WTC11 (cell line): ENCODE measurements around the gene NKX6-1. TPM values are rescaled to one million over a fixed set of nuclear protein-coding genes. Genes with fewer than 3 reads are reported as not detected.

Source experiments
- CBFB ChIP-seq: sonication (generic); formaldehyde crosslinking; IDR thresholded peaks from 2 replicates; pipeline ENCODE4 v1.8.1; 2022; ENCODE audit warnings: mild to moderate bottlenecking, low read depth, missing genetic modification reagents
- EMX1 ChIP-seq: fragments of 250-450 bp; sonication (Bioruptor Pico); IDR thresholded peaks from 2 replicates; pipeline ENCODE4 v1.8.0; 2021; ENCODE audit warnings: mild to moderate bottlenecking
- ESRRA ChIP-seq: sonication (generic); formaldehyde crosslinking; IDR thresholded peaks from 2 replicates; pipeline ENCODE4 v1.8.1; 2022; ENCODE audit warnings: mild to moderate bottlenecking, missing genetic modification reagents, borderline replicate concordance
- ETV6 ChIP-seq: sonication (generic); formaldehyde crosslinking; IDR thresholded peaks from 2 replicates; pipeline ENCODE4 v1.8.1; 2022; ENCODE audit warnings: mild to moderate bottlenecking, missing genetic modification reagents
- FOXP1 ChIP-seq: sonication (generic); formaldehyde crosslinking; IDR thresholded peaks from 2 replicates; pipeline ENCODE4 v1.8.0; 2022; ENCODE audit warnings: missing genetic modification reagents, mild to moderate bottlenecking, moderate library complexity, borderline replicate concordance
- GRHL2 ChIP-seq: fragments of 250-450 bp; sonication (Bioruptor Pico); IDR thresholded peaks from 2 replicates; pipeline ENCODE4 v1.8.0; 2022; ENCODE audit warnings: mild to moderate bottlenecking, moderate library complexity; ENCODE audit not compliant: insufficient replicate concordance, severe bottlenecking
- GTF2I ChIP-seq: fragments of 250-450 bp; sonication (Bioruptor Pico); conservative IDR thresholded peaks from 2 replicates; pipeline ENCODE4 v1.4.0; 2021; ENCODE audit warnings: mild to moderate bottlenecking
- KAT7 ChIP-seq: sonication (generic); formaldehyde crosslinking; IDR thresholded peaks from 2 replicates; pipeline ENCODE4 v1.8.1; 2023; ENCODE audit warnings: missing genetic modification reagents, mild to moderate bottlenecking, borderline replicate concordance
- MXD4 ChIP-seq: fragments of 250-450 bp; sonication (Bioruptor Pico); IDR thresholded peaks from 2 replicates; pipeline ENCODE4 v1.8.0; 2021; ENCODE audit warnings: mild to moderate bottlenecking, moderate library complexity, borderline replicate concordance
- NFATC4 ChIP-seq: fragments of 250-450 bp; sonication (Bioruptor Pico); IDR thresholded peaks from 2 replicates; pipeline ENCODE4 v1.9.0; 2021; ENCODE audit warnings: mild to moderate bottlenecking
- NR1H2 ChIP-seq: sonication (generic); formaldehyde crosslinking; IDR thresholded peaks from 2 replicates; pipeline ENCODE4 v1.9.0; 2021; ENCODE audit warnings: mild to moderate bottlenecking, moderate library complexity, missing genetic modification reagents
- NR3C1 ChIP-seq: sonication (generic); formaldehyde crosslinking; conservative IDR thresholded peaks from 2 replicates; pipeline ENCODE4 v1.8.1; 2023; ENCODE audit warnings: low read depth, mild to moderate bottlenecking, missing genetic modification reagents
- OVOL2 ChIP-seq: fragments of 250-450 bp; sonication (Bioruptor Pico); IDR thresholded peaks from 2 replicates; pipeline ENCODE4 v1.9.0; 2021; ENCODE audit warnings: mild to moderate bottlenecking, borderline replicate concordance
- PRRX2 ChIP-seq: fragments of 250-450 bp; sonication (Bioruptor Pico); IDR thresholded peaks from 2 replicates; pipeline ENCODE4 v1.8.0; 2021; ENCODE audit warnings: mild to moderate bottlenecking
- SMAD3 ChIP-seq: sonication (generic); formaldehyde crosslinking; IDR thresholded peaks from 2 replicates; pipeline ENCODE4 v1.8.0; 2022; ENCODE audit warnings: missing genetic modification reagents, mild to moderate bottlenecking, borderline replicate concordance
- SP1 ChIP-seq: sonication (generic); formaldehyde crosslinking; conservative IDR thresholded peaks from 2 replicates; pipeline ENCODE4 v1.8.1; 2022; ENCODE audit warnings: missing genetic modification reagents
- TP53 ChIP-seq: sonication (generic); formaldehyde crosslinking; IDR thresholded peaks from 2 replicates; pipeline ENCODE4 v1.8.1; 2023; ENCODE audit warnings: mild to moderate bottlenecking, missing genetic modification reagents
- ZNF219 ChIP-seq: sonication (generic); formaldehyde crosslinking; IDR thresholded peaks from 2 replicates; pipeline ENCODE4 v1.8.0; 2023; ENCODE audit warnings: missing genetic modification reagents, mild to moderate bottlenecking, borderline replicate concordance
- ZNF416 ChIP-seq: fragments of 250-450 bp; sonication (Bioruptor Pico); IDR thresholded peaks from 2 replicates; pipeline ENCODE4 v1.9.0; 2021; ENCODE audit warnings: mild to moderate bottlenecking, inconsistent platforms
- ZNF423 ChIP-seq: fragments of 250-450 bp; sonication (Bioruptor Pico); IDR thresholded peaks from 2 replicates; pipeline ENCODE4 v2.1.2; 2022; ENCODE audit warnings: mild to moderate bottlenecking, moderate library complexity
- ZNF671 ChIP-seq: fragments of 250-450 bp; sonication (Bioruptor Pico); IDR thresholded peaks from 2 replicates; pipeline ENCODE4 v1.8.0; 2021; ENCODE audit warnings: mild to moderate bottlenecking
- total RNA-seq: library from RNA; stranded (reverse); gene quantifications from 3 replicates; pipeline ENCODE4 v1.2.3, GENCODE V29; 2021
- TF ChIP-seq, protein P1 (sequence below): fragments of 250-450 bp; sonication (Bioruptor Pico); IDR thresholded peaks from 2 replicates; pipeline ENCODE4 v1.9.0; 2021; ENCODE audit warnings: mild to moderate bottlenecking, borderline replicate concordance
- TF ChIP-seq, protein P2 (sequence below): fragments of 250-450 bp; sonication (Bioruptor Pico); IDR thresholded peaks from 2 replicates; pipeline ENCODE4 v1.8.0; 2021; ENCODE audit warnings: mild to moderate bottlenecking
- TF ChIP-seq, protein P3 (sequence below): fragments of 250-450 bp; sonication (Bioruptor Pico); IDR thresholded peaks from 2 replicates; pipeline ENCODE4 v2.1.2; 2022; ENCODE audit warnings: mild to moderate bottlenecking, moderate library complexity
- TF ChIP-seq, protein P4 (sequence below): sonication (generic); formaldehyde crosslinking; IDR thresholded peaks from 2 replicates; pipeline ENCODE4 v1.8.1; 2023; ENCODE audit warnings: mild to moderate bottlenecking, missing genetic modification reagents, moderate library complexity
- TF ChIP-seq, protein P5 (sequence below): sonication (generic); formaldehyde crosslinking; IDR thresholded peaks from 2 replicates; pipeline ENCODE4 v1.8.1; 2023; ENCODE audit warnings: mild to moderate bottlenecking, moderate library complexity, missing genetic modification reagents
- TF ChIP-seq, protein P6 (sequence below): fragments of 250-450 bp; sonication (Bioruptor Pico); conservative IDR thresholded peaks from 2 replicates; pipeline ENCODE4 v1.9.0; 2021; ENCODE audit warnings: mild to moderate bottlenecking

The NKX6-1 gene
- total RNA-seq, 1 experiment from 2014 or later: 0.09 TPM

DNA sequence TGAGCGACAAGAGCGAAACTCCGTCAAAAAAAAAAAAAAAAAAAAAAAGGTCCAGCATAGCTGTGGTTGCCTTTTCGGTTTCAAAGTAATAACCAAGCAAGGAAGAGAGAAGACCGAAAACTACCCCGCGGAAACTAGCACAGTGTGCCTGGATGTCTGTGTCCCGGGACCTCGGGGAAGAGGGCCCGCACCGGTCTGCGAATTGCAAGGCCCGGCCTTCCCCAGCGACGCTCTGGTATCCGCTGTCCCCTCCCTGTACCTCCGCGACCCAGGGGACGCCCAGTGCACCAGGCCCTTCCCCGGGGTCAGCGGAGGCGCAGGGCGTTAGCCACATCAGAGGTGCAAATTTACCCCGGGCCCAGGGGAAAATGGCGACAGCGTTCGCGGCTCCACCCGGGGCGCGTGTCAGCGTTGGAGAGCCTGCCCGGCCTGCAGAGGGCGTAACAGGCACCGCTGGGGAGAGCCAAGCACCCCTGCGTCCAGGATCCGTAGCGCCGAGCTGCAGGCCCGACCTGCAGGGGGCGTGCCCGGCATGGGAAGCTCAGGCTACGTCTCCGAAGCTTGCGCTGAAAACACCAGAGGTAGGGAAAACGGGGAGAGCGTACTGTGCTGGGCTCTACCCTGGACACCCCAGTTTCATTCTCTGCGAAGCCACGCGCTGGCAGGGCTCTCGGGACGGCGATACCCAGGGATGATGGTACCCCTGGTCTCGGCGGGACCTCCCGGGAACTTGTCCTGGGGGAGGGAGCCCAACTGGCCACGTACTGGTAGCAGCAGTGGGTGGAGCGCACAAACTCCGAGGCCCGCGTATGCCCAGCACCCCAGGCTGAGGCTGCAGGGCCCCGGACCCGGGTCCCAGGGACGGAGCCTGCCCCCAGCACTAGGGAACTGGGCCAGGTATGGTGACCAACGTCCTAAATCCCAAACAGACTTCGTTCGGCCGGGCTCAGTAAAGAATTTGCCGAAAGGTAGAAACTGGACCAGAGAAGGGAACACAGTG, 16.2 kb downstream of the NKX6-1 start (continued):
- TF ChIP-seq, protein P1, sequence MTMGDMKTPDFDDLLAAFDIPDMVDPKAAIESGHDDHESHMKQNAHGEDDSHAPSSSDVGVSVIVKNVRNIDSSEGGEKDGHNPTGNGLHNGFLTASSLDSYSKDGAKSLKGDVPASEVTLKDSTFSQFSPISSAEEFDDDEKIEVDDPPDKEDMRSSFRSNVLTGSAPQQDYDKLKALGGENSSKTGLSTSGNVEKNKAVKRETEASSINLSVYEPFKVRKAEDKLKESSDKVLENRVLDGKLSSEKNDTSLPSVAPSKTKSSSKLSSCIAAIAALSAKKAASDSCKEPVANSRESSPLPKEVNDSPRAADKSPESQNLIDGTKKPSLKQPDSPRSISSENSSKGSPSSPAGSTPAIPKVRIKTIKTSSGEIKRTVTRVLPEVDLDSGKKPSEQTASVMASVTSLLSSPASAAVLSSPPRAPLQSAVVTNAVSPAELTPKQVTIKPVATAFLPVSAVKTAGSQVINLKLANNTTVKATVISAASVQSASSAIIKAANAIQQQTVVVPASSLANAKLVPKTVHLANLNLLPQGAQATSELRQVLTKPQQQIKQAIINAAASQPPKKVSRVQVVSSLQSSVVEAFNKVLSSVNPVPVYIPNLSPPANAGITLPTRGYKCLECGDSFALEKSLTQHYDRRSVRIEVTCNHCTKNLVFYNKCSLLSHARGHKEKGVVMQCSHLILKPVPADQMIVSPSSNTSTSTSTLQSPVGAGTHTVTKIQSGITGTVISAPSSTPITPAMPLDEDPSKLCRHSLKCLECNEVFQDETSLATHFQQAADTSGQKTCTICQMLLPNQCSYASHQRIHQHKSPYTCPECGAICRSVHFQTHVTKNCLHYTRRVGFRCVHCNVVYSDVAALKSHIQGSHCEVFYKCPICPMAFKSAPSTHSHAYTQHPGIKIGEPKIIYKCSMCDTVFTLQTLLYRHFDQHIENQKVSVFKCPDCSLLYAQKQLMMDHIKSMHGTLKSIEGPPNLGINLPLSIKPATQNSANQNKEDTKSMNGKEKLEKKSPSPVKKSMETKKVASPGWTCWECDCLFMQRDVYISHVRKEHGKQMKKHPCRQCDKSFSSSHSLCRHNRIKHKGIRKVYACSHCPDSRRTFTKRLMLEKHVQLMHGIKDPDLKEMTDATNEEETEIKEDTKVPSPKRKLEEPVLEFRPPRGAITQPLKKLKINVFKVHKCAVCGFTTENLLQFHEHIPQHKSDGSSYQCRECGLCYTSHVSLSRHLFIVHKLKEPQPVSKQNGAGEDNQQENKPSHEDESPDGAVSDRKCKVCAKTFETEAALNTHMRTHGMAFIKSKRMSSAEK (CRISPR knock-in tag): peak; percentile 95
- TF ChIP-seq PRRX2 (CRISPR knock-in tag) (peak; percentile 98), EMX1 (CRISPR knock-in tag) (peak; percentile 97), MXD4 (peak; percentile 99), SMAD3 (no peak), ETV6 (CRISPR knock-in tag) (peak; percentile 95), CBFB (CRISPR knock-in tag) (no peak; the same call in 1 of the 2 replicates), TP53 (CRISPR knock-in tag) (0 out of 2 replicates have a peak, but pooled peaks have one; percentile 42), KAT7 (no peak), SP1 (CRISPR knock-in tag) (0 out of 2 replicates have a peak, but pooled peaks have one; percentile 19), NR3C1 (CRISPR knock-in tag) (no peak), ZNF671 (peak; percentile 86; the same call in 1 of the 2 replicates), ESRRA (CRISPR knock-in tag) (no peak), OVOL2 (CRISPR knock-in tag) (no peak), GRHL2 (CRISPR knock-in tag) (no peak), ZNF423 (peak; percentile 64), ZNF219 (CRISPR knock-in tag) (no peak), FOXP1 (0 out of 2 replicates have a peak, but pooled peaks have one; percentile 40), GTF2I (CRISPR knock-in tag) (no peak), NFATC4 (CRISPR knock-in tag) (peak; percentile 81; the same call in 1 of the 2 replicates), ZNF416 (CRISPR knock-in tag) (peak; percentile 94; the same call in 1 of the 2 replicates), NR1H2 (CRISPR knock-in tag) (no peak)
- TF ChIP-seq, protein P2, sequence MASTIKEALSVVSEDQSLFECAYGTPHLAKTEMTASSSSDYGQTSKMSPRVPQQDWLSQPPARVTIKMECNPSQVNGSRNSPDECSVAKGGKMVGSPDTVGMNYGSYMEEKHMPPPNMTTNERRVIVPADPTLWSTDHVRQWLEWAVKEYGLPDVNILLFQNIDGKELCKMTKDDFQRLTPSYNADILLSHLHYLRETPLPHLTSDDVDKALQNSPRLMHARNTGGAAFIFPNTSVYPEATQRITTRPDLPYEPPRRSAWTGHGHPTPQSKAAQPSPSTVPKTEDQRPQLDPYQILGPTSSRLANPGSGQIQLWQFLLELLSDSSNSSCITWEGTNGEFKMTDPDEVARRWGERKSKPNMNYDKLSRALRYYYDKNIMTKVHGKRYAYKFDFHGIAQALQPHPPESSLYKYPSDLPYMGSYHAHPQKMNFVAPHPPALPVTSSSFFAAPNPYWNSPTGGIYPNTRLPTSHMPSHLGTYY (CRISPR knock-in tag): peak; percentile 98
- TF ChIP-seq, protein P3, sequence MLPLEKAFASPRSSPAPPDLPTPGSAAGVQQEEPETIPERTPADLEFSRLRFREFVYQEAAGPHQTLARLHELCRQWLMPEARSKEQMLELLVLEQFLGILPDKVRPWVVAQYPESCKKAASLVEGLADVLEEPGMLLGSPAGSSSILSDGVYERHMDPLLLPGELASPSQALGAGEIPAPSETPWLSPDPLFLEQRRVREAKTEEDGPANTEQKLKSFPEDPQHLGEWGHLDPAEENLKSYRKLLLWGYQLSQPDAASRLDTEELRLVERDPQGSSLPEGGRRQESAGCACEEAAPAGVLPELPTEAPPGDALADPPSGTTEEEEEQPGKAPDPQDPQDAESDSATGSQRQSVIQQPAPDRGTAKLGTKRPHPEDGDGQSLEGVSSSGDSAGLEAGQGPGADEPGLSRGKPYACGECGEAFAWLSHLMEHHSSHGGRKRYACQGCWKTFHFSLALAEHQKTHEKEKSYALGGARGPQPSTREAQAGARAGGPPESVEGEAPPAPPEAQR (CRISPR knock-in tag): peak; percentile 99
- TF ChIP-seq, protein P4, sequence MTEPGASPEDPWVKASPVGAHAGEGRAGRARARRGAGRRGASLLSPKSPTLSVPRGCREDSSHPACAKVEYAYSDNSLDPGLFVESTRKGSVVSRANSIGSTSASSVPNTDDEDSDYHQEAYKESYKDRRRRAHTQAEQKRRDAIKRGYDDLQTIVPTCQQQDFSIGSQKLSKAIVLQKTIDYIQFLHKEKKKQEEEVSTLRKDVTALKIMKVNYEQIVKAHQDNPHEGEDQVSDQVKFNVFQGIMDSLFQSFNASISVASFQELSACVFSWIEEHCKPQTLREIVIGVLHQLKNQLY (CRISPR knock-in tag): no peak
- TF ChIP-seq, protein P5, sequence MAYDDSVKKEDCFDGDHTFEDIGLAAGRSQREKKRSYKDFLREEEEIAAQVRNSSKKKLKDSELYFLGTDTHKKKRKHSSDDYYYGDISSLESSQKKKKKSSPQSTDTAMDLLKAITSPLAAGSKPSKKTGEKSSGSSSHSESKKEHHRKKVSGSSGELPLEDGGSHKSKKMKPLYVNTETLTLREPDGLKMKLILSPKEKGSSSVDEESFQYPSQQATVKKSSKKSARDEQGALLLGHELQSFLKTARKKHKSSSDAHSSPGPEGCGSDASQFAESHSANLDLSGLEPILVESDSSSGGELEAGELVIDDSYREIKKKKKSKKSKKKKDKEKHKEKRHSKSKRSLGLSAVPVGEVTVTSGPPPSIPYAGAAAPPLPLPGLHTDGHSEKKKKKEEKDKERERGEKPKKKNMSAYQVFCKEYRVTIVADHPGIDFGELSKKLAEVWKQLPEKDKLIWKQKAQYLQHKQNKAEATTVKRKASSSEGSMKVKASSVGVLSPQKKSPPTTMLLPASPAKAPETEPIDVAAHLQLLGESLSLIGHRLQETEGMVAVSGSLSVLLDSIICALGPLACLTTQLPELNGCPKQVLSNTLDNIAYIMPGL (CRISPR knock-in tag): peak; percentile 96
- TF ChIP-seq, protein P6, sequence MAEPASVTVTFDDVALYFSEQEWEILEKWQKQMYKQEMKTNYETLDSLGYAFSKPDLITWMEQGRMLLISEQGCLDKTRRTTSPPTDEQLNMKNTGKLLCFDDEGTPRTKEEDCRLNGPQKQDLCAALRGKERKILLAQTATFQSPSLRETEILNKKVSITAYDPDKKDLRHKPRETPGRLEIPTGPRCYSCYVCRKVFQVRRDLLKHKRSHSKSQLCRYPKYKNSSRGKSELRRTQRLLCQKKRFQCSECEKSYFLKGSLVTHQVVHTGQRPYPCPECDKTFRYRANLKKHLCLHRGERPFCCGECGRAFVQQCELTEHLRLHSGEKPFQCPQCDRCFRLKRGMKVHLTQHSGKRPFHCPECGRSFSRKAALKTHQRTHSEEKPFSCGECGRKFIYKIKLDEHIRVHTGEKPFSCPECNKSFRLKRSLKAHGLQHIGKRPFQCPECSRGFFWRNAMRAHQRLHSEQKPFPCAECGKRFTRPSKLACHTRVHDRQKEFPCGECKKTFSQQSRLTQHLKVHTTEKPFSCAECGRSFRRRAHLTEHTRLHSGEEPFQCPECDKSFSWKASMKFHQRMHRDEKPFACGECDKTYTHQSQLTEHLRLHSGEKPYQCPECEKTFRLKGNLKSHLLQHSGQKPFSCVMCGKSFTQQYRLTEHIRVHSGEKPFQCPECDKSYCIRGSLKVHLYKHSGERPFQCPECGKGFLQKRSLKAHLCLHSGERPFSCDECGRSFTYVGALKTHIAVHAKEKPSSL (CRISPR knock-in tag): peak; percentile 81; the same call in 1 of the 2 replicates
